Lung (tissue), 12 donors: Measurements from ENCODE around the gene SAV1. TPM values are rescaled to one million over a fixed set of nuclear protein-coding genes. Genes with fewer than 3 reads are reported as not detected.
"Not testable (repeated sequence)": the region's sequence is repeated elsewhere in the genome, so short reads cannot be mapped to it uniquely, and the experiment has no call there.

Experiments
- ATAC-seq: fragments of 200-7000 bp; cut with Tn5 transposase; one replicate; pipeline ENCODE4 v1.9.1; 2020; ENCODE audit warnings: moderate number of reproducible peaks; ENCODE audit not compliant: insufficient read depth, low FRiP score
- DNase-seq, 3 donors: peaks; one replicate each; pipeline ENCODE4 v3.0.0-alpha.2; 2013 to 2017
- H3K27ac ChIP-seq, 2 donors: one replicate each; pipeline ENCODE4 v1.5.1; 2013; ENCODE audit warnings: mild to moderate bottlenecking in 2 of 2, moderate library complexity in 2 of 2, control low read depth in 1 of 2, inconsistent platforms in 1 of 2, low read depth in 1 of 2, low read length in 1 of 2
- H3K27me3 ChIP-seq, 3 donors: one replicate each; pipeline ENCODE4 v1.5.1; 2013; ENCODE audit warnings: low read length in 2 of 3; ENCODE audit not compliant: control insufficient read depth in 3 of 3, insufficient read depth in 3 of 3
- H3K36me3 ChIP-seq, 4 donors: one replicate each; pipeline ENCODE4 v1.5.1; 2013; ENCODE audit warnings: low read length in 4 of 4, mild to moderate bottlenecking in 1 of 4, moderate library complexity in 1 of 4; ENCODE audit not compliant: control insufficient read depth in 4 of 4, insufficient read depth in 4 of 4
- H3K4me1 ChIP-seq, 5 donors: one replicate each; pipeline ENCODE4 v1.5.1; 2013; ENCODE audit warnings: low read length in 5 of 5, mild to moderate bottlenecking in 2 of 5, moderate library complexity in 1 of 5; ENCODE audit not compliant: control insufficient read depth in 5 of 5, insufficient read depth in 5 of 5
- H3K4me3 ChIP-seq: one replicate; pipeline ENCODE4 v1.5.1; 2013; ENCODE audit warnings: mild to moderate bottlenecking, control low read depth, moderate library complexity
- H3K9ac ChIP-seq, 2 donors: one replicate each; pipeline ENCODE4 v1.5.1; 2013; ENCODE audit warnings: low read length in 2 of 2, control low read depth in 1 of 2; ENCODE audit not compliant: insufficient read depth in 1 of 2
- H3K9me3 ChIP-seq, 4 donors: one replicate each; pipeline ENCODE4 v1.5.1; 2013; ENCODE audit warnings: low read length in 3 of 4, mild to moderate bottlenecking in 1 of 4, moderate library complexity in 1 of 4; ENCODE audit not compliant: control insufficient read depth in 4 of 4, insufficient read depth in 3 of 4
- CTCF ChIP-seq: IDR thresholded peaks from 2 replicates; pipeline ENCODE4 v1.5.1; 2012; ENCODE audit warnings: mild to moderate bottlenecking; ENCODE audit errors: control extremely low read depth, extremely low read depth
- WGBS, 2 donors: extraction: QIAGEN DNeasy Blood & Tissue Kit; methylation state at CpG; one replicate each; pipeline ENCODE4 v1.1.7; 2013; 5-methylcytosine and 5-hydroxymethylcytosine counted together
- polyA plus RNA-seq, 2 donors: library from polyadenylated mRNA; stranded (reverse); fragments of 200-250 nt; gene quantifications; one replicate each; pipeline ENCODE4 v1.2.1, GENCODE V29; 2013
- total RNA-seq, 2 donors: library from RNA; depleted of rRNA in 1 of 2; stranded (reverse); fragments of >200 nt in 1 of 2; gene quantifications; one replicate each; pipeline ENCODE4 v1.2.1, GENCODE V29; 2014 to 2021
- donor health status: control.
- donor health status: control.
- donor health status: Bipolar disorder and iron deficiency.
- donor health status: healthy.
- donor health status: DM: yes; HTN: yes; CAD: no.

The SAV1 gene
- total and polyA plus RNA-seq, 4 donors: 17.9 to 76.1 (median 29.3) TPM

- Histone ChIP-seq H3K36me3 (no peaks in the 10 kb centered on the region), H3K27me3 (no peaks in the 10 kb centered on the region), H3K9ac (no peak overlapping the region), H3K4me1 (no peaks in the 10 kb centered on the region), H3K27ac (no peak overlapping the region), H3K4me3 (no peak overlapping the region), H3K9me3 (peaks cover 0 to 6% (median 0%) of the 10 kb centered on the region in 4 donors)
- ATAC-seq: no peak
- 79 to 88% methylated on average over 4 of the region's 4 CpGs for WGBS, 2 donors
- TF ChIP-seq CTCF: no peak
- DNase-seq: no peak
These were observed 29.7 kb upstream of the SAV1 start for GRCh38 chr14:50697659-50698290.

- not testable (repeated sequence) for H3K9me3 ChIP-seq
These were observed 26.2 kb upstream of the SAV1 start for GRCh38 chr14:50694260-50694659.

GRCh38 chr14:50688875-50689274 lies 20.8 kb upstream of the SAV1 start:
- 97 to 100% methylated on average over 1 of the region's 1 CpG for WGBS, 2 donors
- peaks cover 0 to 4% (median 0%) of the 10 kb centered on the region in 4 donors for H3K9me3 ChIP-seq
- no peaks in the 10 kb centered on the region for H3K36me3 ChIP-seq
- no peaks in the 10 kb centered on the region for H3K27me3 ChIP-seq
- H3K9ac ChIP-seq: no peak overlapping the region
- no peaks in the 10 kb centered on the region for H3K4me1 ChIP-seq
- TF ChIP-seq CTCF: no peak
- ATAC-seq (no peak), DNase-seq (no peak)
- no peak overlapping the region for H3K27ac ChIP-seq
- H3K4me3 ChIP-seq: no peak overlapping the region

More at GRCh38 chr14:50694260-50694659, 26.2 kb upstream of the SAV1 start:
- not testable (repeated sequence) for DNase-seq, ATAC-seq, H3K9ac ChIP-seq, H3K27me3 ChIP-seq, H3K36me3 ChIP-seq, H3K27ac ChIP-seq, H3K4me1 ChIP-seq, H3K4me3 ChIP-seq
- WGBS, 2 donors: 83 to 98% methylated on average over 3 of the region's 3 CpGs

GRCh38 chr14:50679674-50680073 lies 11.6 kb upstream of the SAV1 start:
- DNase-seq (no peak), ATAC-seq (no peak)
- Histone ChIP-seq H3K9ac (no peak overlapping the region), H3K9me3 (no peaks in the 10 kb centered on the region), H3K36me3 (no peaks in the 10 kb centered on the region), H3K27ac (no peak overlapping the region), H3K4me1 (peaks cover 0 to 8% (median 0%) of the 10 kb centered on the region in 5 donors), H3K27me3 (no peaks in the 10 kb centered on the region), H3K4me3 (no peak overlapping the region)
- no peak for TF ChIP-seq CTCF
